GM18870 (cell line): ENCODE data around the gene FLAD1.

ENCODE experiments used
- ATAC-seq: cut with Tn5 transposase; IDR thresholded peaks from one replicate; pipeline ENCODE4 v1.9.1; 2021; ENCODE audit warnings: moderate library complexity; ENCODE audit not compliant: unreplicated experiment

FLAD1 gene

GRCh38 chr1:155014709-155015508 lies 31.8 kb downstream of the FLAD1 start:
- ATAC-seq, result no peak

GRCh38 chr1:155015527-155016230 lies 32.5 kb downstream of the FLAD1 start:
- no peak for ATAC-seq

GRCh38 chr1:155016231-155016831 lies 33.2 kb downstream of the FLAD1 start:
- ATAC-seq, result no peak

GRCh38 chr1:155017041-155017945 lies 34.1 kb downstream of the FLAD1 start:
- ATAC-seq, result peak; percentile 59

- ATAC-seq, result peak; percentile 4
Measured at GRCh38 chr1:155017946-155018316, 34.8 kb downstream of the FLAD1 start.

- no peak for ATAC-seq
Measured at GRCh38 chr1:155018617-155019348, 35.6 kb downstream of the FLAD1 start.

- ATAC-seq, result no peak
Measured at GRCh38 chr1:155019377-155020245, 36.5 kb downstream of the FLAD1 start.

GRCh38 chr1:155022136-155022926 lies 39.2 kb downstream of the FLAD1 start:
- ATAC-seq, result no peak

GRCh38 chr1:155022927-155023236 lies 39.7 kb downstream of the FLAD1 start:
- ATAC-seq, result no peak

- no peak for ATAC-seq
Measured at GRCh38 chr1:155023627-155024026, 40.5 kb downstream of the FLAD1 start.

- ATAC-seq, result no peak
Measured at GRCh38 chr1:155024315-155024714, 41.2 kb downstream of the FLAD1 start.

- no peak for ATAC-seq
Measured at GRCh38 chr1:155026154-155026553, 43.0 kb downstream of the FLAD1 start.

- ATAC-seq, result no peak
Measured at GRCh38 chr1:155026588-155026987, 43.4 kb downstream of the FLAD1 start.

GRCh38 chr1:155029513-155030242 lies 46.5 kb downstream of the FLAD1 start:
- no peak for ATAC-seq

GRCh38 chr1:155030243-155030795 lies 47.2 kb downstream of the FLAD1 start:
- no peak for ATAC-seq

GRCh38 chr1:155030899-155031298 lies 47.8 kb downstream of the FLAD1 start:
- ATAC-seq, result no peak

- ATAC-seq, result no peak
Measured at GRCh38 chr1:155032886-155033285, 49.7 kb downstream of the FLAD1 start.

GRCh38 chr1:155033524-155033923 lies 50.4 kb downstream of the FLAD1 start, which contains the start of the genes DCST1 and DCST2:
Gene DCST1 (plus strand): TSS chr1:155033824. CDS start chr1:155034037, 213 bp downstream.
Gene DCST2 (minus strand): TSS chr1:155033781. CDS start chr1:155033701, 80 bp downstream.
- ATAC-seq, result no peak
